ENCODE results near the gene BRD3. TPM values are rescaled to one million over a fixed set of nuclear protein-coding genes. Genes with fewer than 3 reads are reported as not detected.

Gene BRD3
- total RNA-seq, 1 donor from 2014 or later, result 39.6 TPM

DNA sequence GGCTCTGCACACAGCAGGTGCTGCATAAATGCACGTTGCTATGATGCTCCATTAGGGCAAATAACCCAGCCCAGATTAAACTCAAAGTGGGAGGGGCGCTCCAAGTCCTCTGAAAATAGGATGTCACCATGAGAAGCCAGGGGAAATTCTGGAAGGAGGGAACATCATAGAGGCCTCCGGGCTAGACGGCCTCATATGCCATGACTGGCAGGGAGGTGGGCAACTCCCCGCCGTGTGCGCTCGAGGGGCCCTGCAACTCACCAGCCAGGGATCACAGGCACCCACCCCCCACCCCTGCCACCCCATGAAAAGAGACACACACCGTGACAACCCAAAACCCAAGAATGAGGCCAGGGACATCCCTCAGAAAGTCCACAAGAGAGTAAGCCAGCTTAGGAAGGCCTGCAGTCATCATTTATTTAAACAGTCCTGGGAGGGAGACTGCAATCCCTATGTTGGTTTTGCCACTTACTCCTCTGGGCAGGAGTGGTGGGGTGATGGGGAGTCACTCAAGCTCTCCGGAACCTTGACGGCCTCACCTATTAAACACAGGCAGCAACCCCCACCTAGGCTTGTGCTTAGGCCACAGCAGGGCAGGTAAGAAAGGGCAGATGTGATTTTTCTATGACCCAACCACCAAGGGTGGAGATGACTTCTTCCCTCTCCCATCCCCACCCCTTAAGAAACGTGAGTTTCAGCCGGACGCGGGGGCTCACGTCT, 79.7 kb downstream of the BRD3 start:
- Mint-ChIP-seq H3K4me1 (ENCODE audit: low read depth, unreplicated experiment) (peaks cover 9% of the 10 kb centered on the region), H3K4me3 (ENCODE audit: unreplicated experiment) (peak overlapping the region; percentile 40)
- no peak for DNase-seq (ENCODE audit: low read depth)

DNA sequence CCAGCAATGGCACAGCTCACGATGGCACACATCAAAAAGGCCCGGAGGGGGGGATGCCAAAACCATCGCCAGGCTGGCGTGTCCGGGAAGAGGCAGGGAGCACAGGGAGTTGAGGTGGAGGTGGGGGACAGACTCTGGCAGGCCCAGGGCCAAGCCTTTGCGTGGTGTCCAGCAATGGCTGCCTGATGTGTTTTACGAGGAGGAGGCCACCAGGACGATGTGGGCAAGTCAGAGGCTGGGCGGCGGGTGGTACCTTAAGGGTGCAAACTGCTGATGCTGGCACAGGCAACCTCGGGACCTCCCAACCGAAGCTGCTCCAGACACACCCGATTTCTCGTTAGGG, 80.4 kb downstream of the BRD3 start:
- Mint-ChIP-seq H3K36me3 (ENCODE audit: low read depth, unreplicated experiment) (peaks cover 3% of the 10 kb centered on the region), H3K4me1 (ENCODE audit: low read depth, unreplicated experiment) (peaks cover 9% of the 10 kb centered on the region), H3K27ac (ENCODE audit: unreplicated experiment) (peak overlapping the region; percentile 9), H3K9me3 (ENCODE audit: unreplicated experiment) (no peaks in the 10 kb centered on the region), H3K4me3 (ENCODE audit: unreplicated experiment) (no peak overlapping the region), H3K27me3 (ENCODE audit: low read depth, unreplicated experiment) (no peaks in the 10 kb centered on the region)
- H3K9ac ChIP-seq (ENCODE audit: low read length), result no peak overlapping the region
- peaks cover 13% of the 10 kb centered on the region for H3K4me1 ChIP-seq (ENCODE audit: insufficient read depth, low read length)
- H3K79me2 ChIP-seq (ENCODE audit: insufficient read depth, low read length), result peaks cover 94% of the 10 kb centered on the region
- H3K9me3 ChIP-seq (ENCODE audit: insufficient read depth, low read depth, low read length), result no peaks in the 10 kb centered on the region
- H3K36me3 ChIP-seq (ENCODE audit: insufficient read depth, low read length), result peaks cover 2% of the 10 kb centered on the region
- no peak overlapping the region for H3K4me2 ChIP-seq (ENCODE audit: low read length)
- TF ChIP-seq EZH2 (IDR thresholded peaks at IDR 0.05; ENCODE audit: insufficient read depth, low read length), result no peak
- TF ChIP-seq, protein P1, sequence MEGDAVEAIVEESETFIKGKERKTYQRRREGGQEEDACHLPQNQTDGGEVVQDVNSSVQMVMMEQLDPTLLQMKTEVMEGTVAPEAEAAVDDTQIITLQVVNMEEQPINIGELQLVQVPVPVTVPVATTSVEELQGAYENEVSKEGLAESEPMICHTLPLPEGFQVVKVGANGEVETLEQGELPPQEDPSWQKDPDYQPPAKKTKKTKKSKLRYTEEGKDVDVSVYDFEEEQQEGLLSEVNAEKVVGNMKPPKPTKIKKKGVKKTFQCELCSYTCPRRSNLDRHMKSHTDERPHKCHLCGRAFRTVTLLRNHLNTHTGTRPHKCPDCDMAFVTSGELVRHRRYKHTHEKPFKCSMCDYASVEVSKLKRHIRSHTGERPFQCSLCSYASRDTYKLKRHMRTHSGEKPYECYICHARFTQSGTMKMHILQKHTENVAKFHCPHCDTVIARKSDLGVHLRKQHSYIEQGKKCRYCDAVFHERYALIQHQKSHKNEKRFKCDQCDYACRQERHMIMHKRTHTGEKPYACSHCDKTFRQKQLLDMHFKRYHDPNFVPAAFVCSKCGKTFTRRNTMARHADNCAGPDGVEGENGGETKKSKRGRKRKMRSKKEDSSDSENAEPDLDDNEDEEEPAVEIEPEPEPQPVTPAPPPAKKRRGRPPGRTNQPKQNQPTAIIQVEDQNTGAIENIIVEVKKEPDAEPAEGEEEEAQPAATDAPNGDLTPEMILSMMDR (IDR thresholded peaks at IDR 0.05; ENCODE audit: insufficient read depth, low read depth, low read length), result no peak
- DNase-seq (ENCODE audit: low read depth) (no peak), FAIRE-seq (no peak)
- no peak overlapping the region for H3K27ac ChIP-seq (ENCODE audit: low read depth, low read length)
- peaks cover 83% of the 10 kb centered on the region for H4K20me1 ChIP-seq (ENCODE audit: insufficient read depth, low read length)
- H2AFZ ChIP-seq (ENCODE audit: low read depth, low read length), result no peak overlapping the region
- no peaks in the 10 kb centered on the region for H3K27me3 ChIP-seq (ENCODE audit: insufficient read depth, low read length)
- H3K4me3 ChIP-seq (ENCODE audit: insufficient read depth, low read depth, low read length), result no peak overlapping the region

More for the DNA sequence above, 79.7 kb downstream of the BRD3 start:
- Histone ChIP-seq H3K36me3 (ENCODE audit: insufficient read depth, low read length) (peaks cover 2% of the 10 kb centered on the region), H3K9ac (ENCODE audit: low read length) (no peak overlapping the region), H4K20me1 (ENCODE audit: insufficient read depth, low read length) (peaks cover 76% of the 10 kb centered on the region), H3K27ac (ENCODE audit: low read depth, low read length) (no peak overlapping the region), H3K27me3 (ENCODE audit: insufficient read depth, low read length) (no peaks in the 10 kb centered on the region), H3K4me1 (ENCODE audit: insufficient read depth, low read length) (peaks cover 14% of the 10 kb centered on the region), H3K79me2 (ENCODE audit: insufficient read depth, low read length) (peaks cover 90% of the 10 kb centered on the region), H2AFZ (ENCODE audit: low read depth, low read length) (no peak overlapping the region), H3K4me2 (ENCODE audit: low read length) (no peak overlapping the region), H3K9me3 (ENCODE audit: insufficient read depth, low read depth, low read length) (no peaks in the 10 kb centered on the region), H3K4me3 (ENCODE audit: insufficient read depth, low read depth, low read length) (no peak overlapping the region)
- peaks cover 3% of the 10 kb centered on the region for H3K36me3 Mint-ChIP-seq (ENCODE audit: low read depth, unreplicated experiment)
- TF ChIP-seq, protein P1 (IDR thresholded peaks at IDR 0.05; ENCODE audit: insufficient read depth, low read depth, low read length), result no peak
- no peak for TF ChIP-seq EZH2 (IDR thresholded peaks at IDR 0.05; ENCODE audit: insufficient read depth, low read length)
- no peaks in the 10 kb centered on the region for H3K27me3 Mint-ChIP-seq (ENCODE audit: low read depth, unreplicated experiment)
- H3K27ac Mint-ChIP-seq (ENCODE audit: unreplicated experiment), result no peak overlapping the region
- FAIRE-seq, result no peak
- no peaks in the 10 kb centered on the region for H3K9me3 Mint-ChIP-seq (ENCODE audit: unreplicated experiment)

DNA sequence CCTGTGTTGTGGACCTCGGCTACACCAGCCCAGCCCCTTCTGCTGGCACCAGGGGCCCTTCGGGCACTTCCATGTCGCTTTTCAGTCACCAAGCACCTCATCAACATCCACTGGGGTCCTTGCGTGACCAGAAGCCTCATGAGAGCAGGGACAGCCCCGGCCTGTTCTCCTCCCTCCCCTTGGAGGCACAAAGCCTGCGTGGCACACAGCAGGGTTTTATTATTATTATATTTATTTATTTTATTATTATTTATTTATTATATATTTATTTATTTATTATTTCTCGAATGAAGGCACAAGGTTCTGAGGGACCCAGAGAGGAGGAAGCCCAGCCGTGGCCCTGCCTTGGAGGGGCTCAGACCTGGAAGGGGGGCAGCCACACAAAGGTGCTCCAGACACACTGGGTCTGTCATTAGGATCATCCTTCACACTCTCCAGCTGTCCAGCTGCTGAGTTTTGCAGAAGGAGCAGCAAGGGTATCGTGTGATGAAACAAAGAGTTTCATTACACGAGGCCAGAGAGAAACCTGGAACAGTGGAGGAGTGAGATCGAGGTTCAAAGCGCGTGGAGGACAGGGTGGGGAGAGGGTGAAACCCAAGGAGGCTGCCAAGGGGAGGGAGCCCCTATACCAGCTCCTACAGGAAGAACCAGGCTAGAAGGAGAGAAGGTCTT, 80.9 kb downstream of the BRD3 start:
- H3K9ac ChIP-seq (ENCODE audit: low read length), result no peak overlapping the region
- Mint-ChIP-seq H3K36me3 (ENCODE audit: low read depth, unreplicated experiment) (peaks cover 3% of the 10 kb centered on the region), H3K27ac (ENCODE audit: unreplicated experiment) (peak overlapping the region; percentile 9), H3K4me3 (ENCODE audit: unreplicated experiment) (no peak overlapping the region), H3K4me1 (ENCODE audit: low read depth, unreplicated experiment) (peaks cover 9% of the 10 kb centered on the region), H3K9me3 (ENCODE audit: unreplicated experiment) (no peaks in the 10 kb centered on the region), H3K27me3 (ENCODE audit: low read depth, unreplicated experiment) (no peaks in the 10 kb centered on the region)
- no peaks in the 10 kb centered on the region for H3K9me3 ChIP-seq (ENCODE audit: insufficient read depth, low read depth, low read length)
- no peak overlapping the region for H3K27ac ChIP-seq (ENCODE audit: low read depth, low read length)
- H3K4me2 ChIP-seq (ENCODE audit: low read length), result no peak overlapping the region
- DNase-seq (ENCODE audit: low read depth), result no peak
- H4K20me1 ChIP-seq (ENCODE audit: insufficient read depth, low read length), result peaks cover 88% of the 10 kb centered on the region
- TF ChIP-seq EZH2 (IDR thresholded peaks at IDR 0.05; ENCODE audit: insufficient read depth, low read length), result no peak
- TF ChIP-seq, protein P1 (IDR thresholded peaks at IDR 0.05; ENCODE audit: insufficient read depth, low read depth, low read length), result no peak
- H3K4me3 ChIP-seq (ENCODE audit: insufficient read depth, low read depth, low read length), result no peak overlapping the region
- no peak for FAIRE-seq
- peaks cover 97% of the 10 kb centered on the region for H3K79me2 ChIP-seq (ENCODE audit: insufficient read depth, low read length)
- no peak overlapping the region for H2AFZ ChIP-seq (ENCODE audit: low read depth, low read length)
- H3K36me3 ChIP-seq (ENCODE audit: insufficient read depth, low read length), result peaks cover 2% of the 10 kb centered on the region
- peaks cover 13% of the 10 kb centered on the region for H3K4me1 ChIP-seq (ENCODE audit: insufficient read depth, low read length)
- no peaks in the 10 kb centered on the region for H3K27me3 ChIP-seq (ENCODE audit: insufficient read depth, low read length)

Measured in astrocyte (in vitro differentiated cells and primary cell).